ENCODE measurements around the gene LNX1.

Gene LNX1

DNA sequence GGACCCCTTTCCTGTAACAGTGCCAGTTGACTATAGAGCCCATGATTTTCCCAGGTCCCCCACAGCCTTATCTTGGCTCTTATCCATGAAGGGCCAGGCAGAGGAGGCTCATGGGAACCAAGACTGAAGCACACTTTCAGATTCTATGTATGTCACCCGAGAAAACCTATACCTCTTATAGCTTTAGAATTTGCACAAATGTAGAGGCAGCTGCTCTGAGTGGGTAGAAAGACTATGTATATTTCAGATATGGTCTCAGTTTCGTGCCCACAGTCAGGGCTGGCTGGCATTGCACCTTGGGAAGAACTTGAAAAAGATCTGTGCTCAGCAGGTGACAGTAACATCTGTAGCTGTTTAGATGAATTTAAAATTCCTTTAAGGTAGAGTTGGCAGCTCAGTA lies 8.3 kb upstream of the LNX1 start:
- DNase-seq (ENCODE audit: low spot score): no peak

- DNase-seq (ENCODE audit: low spot score): no peak
These were observed 7.6 kb upstream of the LNX1 start for GRCh38 chr4:53598901-53599300.

DNA sequence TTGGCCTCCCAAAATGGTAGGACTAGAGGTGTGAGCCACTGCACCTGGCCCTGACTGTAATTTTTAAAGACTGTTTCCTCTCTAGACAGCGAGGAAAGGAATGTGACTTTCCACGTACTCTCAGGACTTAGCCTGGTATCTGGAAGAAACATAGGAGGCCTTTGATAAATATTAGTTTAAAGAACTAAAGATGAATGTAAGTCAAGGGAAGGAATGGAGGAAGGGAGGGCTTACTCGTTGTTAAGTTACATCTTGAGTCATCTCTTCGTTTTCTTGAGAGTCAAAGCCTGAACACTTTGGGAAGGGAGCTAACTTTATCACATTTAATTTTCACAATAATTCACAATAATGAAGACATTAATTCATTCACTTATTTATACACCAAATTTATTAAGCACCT lies 7.2 kb upstream of the LNX1 start:
- no peak for DNase-seq (ENCODE audit: low spot score)

DNA sequence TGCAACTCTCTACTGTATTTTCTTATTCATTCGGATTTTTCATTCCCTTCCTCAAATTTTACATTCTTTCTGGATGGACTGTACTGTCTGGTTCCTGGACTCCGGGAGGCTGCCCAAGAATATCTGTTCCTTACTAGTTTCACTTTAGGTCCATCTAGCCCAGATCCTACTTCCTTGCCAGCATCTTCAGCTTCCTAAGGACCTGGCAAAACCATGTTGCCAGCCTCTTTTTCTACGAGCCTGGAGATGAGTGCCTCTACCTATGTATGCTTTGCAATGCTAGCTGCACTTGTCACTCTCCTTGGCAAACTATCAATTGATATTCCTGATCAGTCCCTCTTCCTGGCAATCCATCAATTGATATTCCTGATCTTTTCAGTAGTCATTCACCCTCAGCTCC lies 5.6 kb upstream of the LNX1 start:
- DNase-seq (ENCODE audit: low spot score): no peak

DNA sequence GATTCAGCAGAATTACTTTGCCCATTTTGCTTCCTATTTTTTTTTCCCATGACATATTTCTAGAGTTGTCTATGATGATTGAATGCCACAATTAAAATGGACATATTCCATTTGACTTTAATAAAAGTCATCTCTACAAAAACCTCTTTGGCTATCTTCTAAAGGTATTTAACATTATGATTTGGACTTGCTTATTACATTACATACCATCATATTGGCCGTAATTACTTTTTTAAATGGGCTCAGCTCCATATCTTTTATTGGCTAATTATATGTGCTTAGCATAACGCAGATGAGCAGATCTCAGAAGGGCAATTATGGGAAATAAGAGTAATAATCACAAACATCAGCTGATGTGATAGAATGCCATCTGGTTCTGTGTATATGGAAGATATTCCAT lies 4.5 kb upstream of the LNX1 start:
- DNase-seq (ENCODE audit: low spot score): no peak

DNA sequence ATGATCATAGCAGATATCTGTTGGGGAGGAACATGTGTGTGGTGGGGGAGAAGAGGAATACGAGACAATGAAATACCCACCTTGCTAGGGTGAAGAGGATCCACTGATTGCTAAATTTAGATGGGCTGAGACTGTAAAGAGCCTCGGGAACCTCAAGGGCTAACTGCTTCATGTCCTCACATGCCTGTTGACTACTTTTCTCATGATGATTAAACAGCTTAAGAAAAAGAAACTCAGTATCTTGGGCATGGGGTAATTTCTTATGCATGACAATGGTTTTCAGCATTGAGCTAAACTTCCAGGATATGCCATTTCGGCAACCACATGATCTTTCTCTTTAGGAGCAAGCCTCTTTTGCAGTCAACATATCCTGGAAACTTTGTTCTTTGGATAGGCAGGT lies 3.9 kb upstream of the LNX1 start:
- DNase-seq (ENCODE audit: low spot score): no peak

- no peak for DNase-seq (ENCODE audit: low spot score)
These were observed 2.5 kb upstream of the LNX1 start for GRCh38 chr4:53593765-53594164.

GRCh38 chr4:53592686-53593501 lies 1.6 kb upstream of the LNX1 start:
- DNase-seq (ENCODE audit: low spot score): no peak

GRCh38 chr4:53592122-53592521 lies 836 bp upstream of the LNX1 start:
- DNase-seq (ENCODE audit: low spot score): no peak

DNA sequence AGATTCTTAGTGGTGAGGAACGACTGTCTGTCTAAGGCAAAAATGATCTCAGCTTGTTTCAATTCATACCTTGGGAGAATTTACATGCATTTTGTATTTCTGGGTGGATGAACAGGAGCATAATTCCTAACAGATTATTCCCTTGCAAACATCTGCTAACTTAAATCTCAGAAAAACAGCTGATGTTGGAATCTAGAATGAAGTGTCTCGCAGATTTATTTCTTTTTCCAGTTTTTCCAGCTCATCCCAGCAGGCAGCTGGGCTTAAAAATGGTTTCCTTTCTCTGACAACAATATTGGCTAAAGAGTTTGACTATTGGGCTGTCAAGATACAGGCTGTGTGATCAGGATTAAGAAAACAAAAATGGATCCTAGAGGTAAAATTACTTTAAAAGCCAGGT lies 1.1 kb downstream of the LNX1 start:
- no peak for DNase-seq (ENCODE audit: low spot score)

DNA sequence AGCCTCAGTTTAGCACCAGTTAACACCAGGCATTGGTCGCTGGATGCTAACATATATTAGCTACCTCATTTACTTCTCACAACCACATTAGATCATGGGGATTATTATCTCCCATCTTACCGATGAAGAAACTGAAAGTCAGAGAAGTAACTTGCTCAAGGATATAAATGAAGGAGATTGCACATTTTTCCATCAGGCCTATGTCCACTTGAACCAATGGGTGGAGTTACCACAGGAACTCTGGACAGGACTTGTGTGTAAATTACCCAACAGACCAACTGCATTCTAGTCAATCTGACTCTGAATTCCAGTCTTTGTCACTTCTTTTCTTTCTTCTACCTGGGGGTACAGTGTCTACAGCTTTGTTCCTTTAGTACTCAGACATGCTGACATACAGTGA lies 1.8 kb downstream of the LNX1 start:
- DNase-seq (ENCODE audit: low spot score): no peak

GRCh38 chr4:53587135-53587534 lies 4.2 kb downstream of the LNX1 start:
- no peak for DNase-seq (ENCODE audit: low spot score)

DNA sequence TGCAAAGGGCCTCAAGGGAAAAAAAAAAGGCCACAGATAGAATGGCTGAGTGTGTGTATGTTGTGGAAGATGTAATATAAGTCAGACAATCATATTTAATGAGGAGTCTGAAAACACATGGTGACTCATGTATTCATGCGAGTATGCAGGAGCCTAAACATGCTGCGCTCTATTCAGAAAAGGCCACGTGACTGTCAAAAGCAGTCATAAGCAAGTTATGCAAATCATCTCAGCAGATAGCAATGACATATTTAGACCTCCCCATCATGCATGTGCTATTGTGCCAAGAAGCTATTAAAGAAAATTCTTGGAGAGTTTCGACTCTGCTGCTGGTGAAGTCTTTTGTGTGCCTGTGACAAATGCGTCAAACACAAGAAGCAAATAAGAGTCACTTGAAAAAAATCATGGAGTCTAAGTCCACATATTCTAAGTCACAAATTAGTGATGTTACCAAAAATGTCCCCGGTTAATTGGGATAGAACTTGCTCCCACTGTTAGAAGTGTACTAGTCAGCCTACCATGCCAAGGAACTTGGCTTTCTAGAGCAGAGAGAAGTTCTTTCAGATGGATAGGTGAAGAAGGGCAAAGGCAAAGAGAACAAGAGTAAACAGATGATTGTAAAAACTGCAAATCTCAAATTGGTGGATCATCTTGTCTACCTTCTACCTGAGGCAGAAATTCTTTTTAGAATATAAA lies 5.0 kb downstream of the LNX1 start:
- DNase-seq (ENCODE audit: low spot score): no peak

DNA sequence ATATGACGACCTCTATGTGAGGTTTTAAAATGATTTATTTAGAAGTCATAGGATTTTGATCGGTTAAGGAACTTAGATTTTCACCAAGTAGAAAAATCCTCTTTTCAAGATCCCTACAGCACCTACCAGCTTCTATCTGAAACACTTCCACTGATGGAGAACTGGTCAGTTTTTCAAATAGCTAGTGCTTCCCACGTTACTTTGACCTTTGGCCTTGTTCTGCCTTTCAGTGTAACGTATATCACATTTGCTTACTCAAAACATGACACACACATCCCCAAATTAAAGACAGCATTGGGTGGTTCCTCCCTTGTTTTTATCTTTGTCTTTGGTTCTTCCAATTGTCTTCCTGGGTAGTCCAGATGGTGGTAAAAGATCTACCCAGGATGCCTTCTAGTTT lies 6.6 kb downstream of the LNX1 start:
- no peak for DNase-seq (ENCODE audit: low spot score)

- no peak for DNase-seq (ENCODE audit: low spot score)
These were observed 7.8 kb downstream of the LNX1 start for GRCh38 chr4:53583513-53583912.

GRCh38 chr4:53582194-53582593 lies 9.1 kb downstream of the LNX1 start:
- no peak for DNase-seq (ENCODE audit: low spot score)

DNA sequence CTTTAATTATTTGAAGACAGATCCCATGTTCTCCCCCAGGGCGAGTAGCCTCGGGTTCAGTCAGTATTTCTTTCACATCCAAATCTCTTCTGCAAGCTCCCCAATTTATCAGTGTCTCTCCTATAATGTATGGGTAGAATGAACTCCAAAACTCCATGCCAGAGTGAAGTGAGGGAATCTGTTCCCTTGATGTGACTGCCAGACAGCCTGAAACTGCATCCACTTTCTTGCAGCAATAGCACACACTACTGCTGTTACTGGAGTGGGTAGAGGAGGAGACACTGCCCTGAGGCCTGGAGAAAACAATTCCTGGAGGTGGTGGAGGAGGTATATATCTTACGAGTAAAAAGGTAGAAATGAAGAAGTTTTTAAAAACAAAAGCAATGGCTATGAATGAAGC lies 11.0 kb downstream of the LNX1 start:
- DNase-seq (ENCODE audit: low spot score): no peak

DNA sequence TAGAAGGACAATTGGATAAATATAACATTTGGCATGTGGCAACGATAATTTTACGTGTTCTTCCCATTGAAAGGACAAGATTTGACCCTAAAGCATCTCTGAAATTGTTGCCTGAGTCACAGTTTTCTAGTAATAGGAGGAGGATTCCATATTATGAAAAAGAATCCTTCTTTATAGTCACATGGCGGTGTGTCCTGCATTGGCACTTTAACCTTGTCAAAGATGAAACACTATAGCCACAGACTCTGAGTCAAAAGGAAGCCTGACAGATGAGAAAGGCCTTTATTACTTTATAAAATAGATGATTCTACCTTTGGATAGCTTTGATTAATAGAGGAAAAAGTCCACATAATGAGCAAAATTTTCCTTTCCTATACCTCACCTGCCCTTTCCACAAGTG lies 11.5 kb downstream of the LNX1 start:
- no peak for DNase-seq (ENCODE audit: low spot score)

GRCh38 chr4:53576676-53577372 lies 14.5 kb downstream of the LNX1 start:
- no peak for DNase-seq (ENCODE audit: low spot score)

- DNase-seq (ENCODE audit: low spot score): no peak
These were observed 15.1 kb downstream of the LNX1 start for GRCh38 chr4:53576071-53576617.

- no peak for DNase-seq (ENCODE audit: low spot score)
These were observed 15.7 kb downstream of the LNX1 start for GRCh38 chr4:53575552-53575951.

GRCh38 chr4:53574528-53574927 lies 16.8 kb downstream of the LNX1 start:
- no peak for DNase-seq (ENCODE audit: low spot score)

DNA sequence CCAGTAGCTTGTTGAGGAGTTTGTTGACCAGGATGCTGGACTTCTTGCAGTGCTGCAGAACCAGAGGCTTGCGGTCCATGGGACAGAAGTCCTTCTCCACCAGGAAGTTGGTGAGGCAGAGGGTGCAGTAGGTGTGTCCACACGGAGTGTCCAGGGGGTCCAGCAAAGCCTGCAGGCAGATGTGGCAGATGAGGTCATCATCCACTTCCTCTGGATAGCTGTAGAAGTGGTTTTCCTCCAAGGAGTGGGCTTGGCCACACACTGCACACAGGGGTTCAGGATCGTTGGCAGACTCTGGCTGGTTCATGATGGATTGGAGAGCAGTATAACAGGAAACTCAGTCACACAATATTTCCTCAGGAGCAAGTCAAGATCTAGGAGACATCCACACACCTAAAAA lies 17.6 kb downstream of the LNX1 start:
- DNase-seq (ENCODE audit: low spot score): no peak
